Epithelial cell of proximal tubule (primary cell): ENCODE results near the gene MEF2A. TPM values are rescaled to one million over a fixed set of nuclear protein-coding genes. Genes with fewer than 3 reads are reported as not detected.

ENCODE experiments used
- DNase-seq: peaks from one replicate; pipeline ENCODE4 v3.0.0-alpha.2; 2011; ENCODE audit warnings: low read depth
- H3K4me3 ChIP-seq: 2 replicates; pipeline ENCODE4 v1.5.1; 2011; ENCODE audit warnings: low read depth, mild to moderate bottlenecking, low read length
- CTCF ChIP-seq: conservative IDR thresholded peaks from 2 replicates; pipeline ENCODE4 v1.5.1; 2012; ENCODE audit warnings: low read depth, mild to moderate bottlenecking, low read length
- total RNA-seq: library from RNA; depleted of rRNA; stranded (reverse); fragments of >200 nt; gene quantifications from 2 replicates; pipeline ENCODE4 v1.2.3, GENCODE V29; 2015

MEF2A gene
- total RNA-seq, 1 donor from 2014 or later: 30.2 TPM

GRCh38 chr15:99552111-99552510 lies 13.7 kb upstream of the MEF2A start:
- TF ChIP-seq CTCF: no peak
- no peak for DNase-seq
- H3K4me3 ChIP-seq: no peak overlapping the region

- no peak for DNase-seq
- no peak for TF ChIP-seq CTCF
- H3K4me3 ChIP-seq: no peak overlapping the region
Measured at GRCh38 chr15:99554880-99555488, 10.8 kb upstream of the MEF2A start.

- no peak for TF ChIP-seq CTCF
- no peak overlapping the region for H3K4me3 ChIP-seq
- DNase-seq: no peak
Measured at GRCh38 chr15:99556011-99556410, 9.8 kb upstream of the MEF2A start.

GRCh38 chr15:99556578-99556977 lies 9.2 kb upstream of the MEF2A start:
- DNase-seq: no peak
- H3K4me3 ChIP-seq: no peak overlapping the region
- TF ChIP-seq CTCF: no peak

- no peak for TF ChIP-seq CTCF
- H3K4me3 ChIP-seq: no peak overlapping the region
- no peak for DNase-seq
Measured at GRCh38 chr15:99558084-99558483, 7.7 kb upstream of the MEF2A start.

- H3K4me3 ChIP-seq: no peak overlapping the region
- no peak for DNase-seq
- TF ChIP-seq CTCF: no peak
Measured at GRCh38 chr15:99558571-99558970, 7.2 kb upstream of the MEF2A start.

- DNase-seq: no peak
- TF ChIP-seq CTCF: no peak
- no peak overlapping the region for H3K4me3 ChIP-seq
Measured at GRCh38 chr15:99561476-99562230, 4.1 kb upstream of the MEF2A start.
